ENCODE results near the gene RANBP17.

RANBP17 gene

DNA sequence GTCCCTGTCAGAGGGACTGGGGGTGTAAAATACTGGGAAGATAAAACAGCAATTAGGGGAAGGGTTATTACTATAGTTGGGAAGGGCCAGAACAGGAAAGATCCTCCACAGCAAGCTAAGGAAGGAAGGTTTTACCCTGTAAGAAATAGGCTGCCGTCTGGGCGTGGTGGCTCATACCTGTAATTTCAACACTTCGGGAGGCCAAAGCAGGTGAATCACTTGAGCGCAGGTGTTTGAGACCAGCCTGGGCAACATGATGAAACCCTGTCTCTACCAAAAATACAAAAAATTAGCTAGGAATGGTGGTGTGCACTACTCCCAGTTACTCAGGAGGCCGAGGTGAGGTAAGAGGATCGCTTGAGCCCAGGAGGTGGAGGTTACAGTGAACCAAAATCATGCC is 282.1 kb downstream of the RANBP17 start:
- no peaks in the 10 kb centered on the region for H3K9me3 ChIP-seq (ENCODE audit: control insufficient read depth in 2 of 2, low read length in 2 of 2)
- H3K27me3 ChIP-seq (ENCODE audit: control insufficient read depth in 1 of 2, insufficient read depth in 2 of 2, low read length in 2 of 2): no peaks in the 10 kb centered on the region
- H3K36me3 ChIP-seq (ENCODE audit: control insufficient read depth in 2 of 2, insufficient read depth in 2 of 2, low read length in 2 of 2): no peaks in the 10 kb centered on the region
- no peak overlapping the region for H3K9ac ChIP-seq (ENCODE audit: low read length in 2 of 2)
- H3K4me1 ChIP-seq (ENCODE audit: control insufficient read depth, insufficient read depth, low read length): no peaks in the 10 kb centered on the region
- H3K27ac ChIP-seq (ENCODE audit: low read length): no peak overlapping the region
- H3K4me3 ChIP-seq (ENCODE audit: low read length in 2 of 2): no peak overlapping the region

- no peak overlapping the region for H3K9ac ChIP-seq (ENCODE audit: low read length in 2 of 2)
- no peak overlapping the region for H3K4me3 ChIP-seq (ENCODE audit: low read length in 2 of 2)
- H3K27me3 ChIP-seq (ENCODE audit: control insufficient read depth in 1 of 2, insufficient read depth in 2 of 2, low read length in 2 of 2): no peaks in the 10 kb centered on the region
- no peaks in the 10 kb centered on the region for H3K36me3 ChIP-seq (ENCODE audit: control insufficient read depth in 2 of 2, insufficient read depth in 2 of 2, low read length in 2 of 2)
- no peak overlapping the region for H3K27ac ChIP-seq (ENCODE audit: low read length)
- H3K9me3 ChIP-seq (ENCODE audit: control insufficient read depth in 2 of 2, low read length in 2 of 2): no peaks in the 10 kb centered on the region
- no peaks in the 10 kb centered on the region for H3K4me1 ChIP-seq (ENCODE audit: control insufficient read depth, insufficient read depth, low read length)
Measured at GRCh38 chr5:171149333-171149732, 287.5 kb downstream of the RANBP17 start.

DNA sequence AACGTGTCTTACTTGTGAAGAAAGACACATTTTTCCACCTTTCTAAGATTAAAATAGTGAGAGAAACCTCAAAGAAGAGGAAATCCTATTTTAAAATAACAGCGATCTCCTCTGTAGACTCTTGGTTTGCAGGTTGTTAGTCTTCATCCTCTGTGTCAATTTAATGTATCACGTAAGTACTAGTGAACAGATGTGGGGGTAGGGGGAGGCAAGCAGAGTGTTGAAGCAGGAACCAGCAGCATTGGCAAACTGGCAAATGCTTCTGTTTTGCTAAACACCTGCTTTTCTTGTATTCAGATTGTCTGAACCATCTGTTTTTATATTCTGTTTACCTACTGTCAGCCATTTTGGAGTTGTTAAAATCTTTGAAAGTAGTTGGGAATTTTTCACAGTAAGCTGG is 288.0 kb downstream of the RANBP17 start:
- Histone ChIP-seq H3K4me1 (ENCODE audit: control insufficient read depth, insufficient read depth, low read length) (no peaks in the 10 kb centered on the region), H3K9me3 (ENCODE audit: control insufficient read depth in 2 of 2, low read length in 2 of 2) (no peaks in the 10 kb centered on the region), H3K36me3 (ENCODE audit: control insufficient read depth in 2 of 2, insufficient read depth in 2 of 2, low read length in 2 of 2) (no peaks in the 10 kb centered on the region), H3K27ac (ENCODE audit: low read length) (no peak overlapping the region), H3K4me3 (ENCODE audit: low read length in 2 of 2) (no peak overlapping the region), H3K27me3 (ENCODE audit: control insufficient read depth in 1 of 2, insufficient read depth in 2 of 2, low read length in 2 of 2) (no peaks in the 10 kb centered on the region), H3K9ac (ENCODE audit: low read length in 2 of 2) (no peak overlapping the region)

DNA sequence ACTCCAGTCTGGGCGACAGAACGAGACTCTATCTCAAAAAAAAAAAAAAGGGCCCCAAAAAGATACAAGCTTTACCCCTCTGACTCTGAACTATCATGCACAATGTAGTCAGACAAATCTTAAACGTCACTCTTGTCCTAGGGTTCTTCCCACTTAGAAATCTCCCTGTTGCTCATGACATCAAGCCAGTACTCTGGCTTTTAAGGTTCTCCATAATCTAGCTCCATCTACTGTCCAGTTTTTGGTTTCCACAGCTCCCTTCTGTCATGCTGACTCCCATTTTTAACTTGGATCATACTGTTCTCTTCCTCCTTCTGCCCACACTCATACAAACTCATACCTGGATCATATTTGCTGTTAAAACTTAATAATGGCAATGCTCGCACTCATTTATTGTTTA is 290.6 kb downstream of the RANBP17 start:
- Histone ChIP-seq H3K27me3 (ENCODE audit: control insufficient read depth in 1 of 2, insufficient read depth in 2 of 2, low read length in 2 of 2) (no peaks in the 10 kb centered on the region), H3K9me3 (ENCODE audit: control insufficient read depth in 2 of 2, low read length in 2 of 2) (no peaks in the 10 kb centered on the region), H3K36me3 (ENCODE audit: control insufficient read depth in 2 of 2, insufficient read depth in 2 of 2, low read length in 2 of 2) (no peaks in the 10 kb centered on the region), H3K9ac (ENCODE audit: low read length in 2 of 2) (no peak overlapping the region), H3K4me3 (ENCODE audit: low read length in 2 of 2) (no peak overlapping the region), H3K4me1 (ENCODE audit: control insufficient read depth, insufficient read depth, low read length) (no peaks in the 10 kb centered on the region), H3K27ac (ENCODE audit: low read length) (no peak overlapping the region)

- H3K4me3 ChIP-seq (ENCODE audit: low read length in 2 of 2): no peak overlapping the region
- H3K9ac ChIP-seq (ENCODE audit: low read length in 2 of 2): no peak overlapping the region
- H3K27me3 ChIP-seq (ENCODE audit: control insufficient read depth in 1 of 2, insufficient read depth in 2 of 2, low read length in 2 of 2): no peaks in the 10 kb centered on the region
- H3K4me1 ChIP-seq (ENCODE audit: control insufficient read depth, insufficient read depth, low read length): no peaks in the 10 kb centered on the region
- H3K9me3 ChIP-seq (ENCODE audit: control insufficient read depth in 2 of 2, low read length in 2 of 2): no peaks in the 10 kb centered on the region
- H3K27ac ChIP-seq (ENCODE audit: low read length): no peak overlapping the region
- no peaks in the 10 kb centered on the region for H3K36me3 ChIP-seq (ENCODE audit: control insufficient read depth in 2 of 2, insufficient read depth in 2 of 2, low read length in 2 of 2)
Measured at GRCh38 chr5:171155621-171156020, 293.8 kb downstream of the RANBP17 start.

GRCh38 chr5:171157276-171157675 is 295.5 kb downstream of the RANBP17 start:
- H3K9me3 ChIP-seq (ENCODE audit: control insufficient read depth in 2 of 2, low read length in 2 of 2): no peaks in the 10 kb centered on the region
- H3K4me3 ChIP-seq (ENCODE audit: low read length in 2 of 2): no peak overlapping the region
- H3K9ac ChIP-seq (ENCODE audit: low read length in 2 of 2): no peak overlapping the region
- no peaks in the 10 kb centered on the region for H3K27me3 ChIP-seq (ENCODE audit: control insufficient read depth in 1 of 2, insufficient read depth in 2 of 2, low read length in 2 of 2)
- H3K27ac ChIP-seq (ENCODE audit: low read length): no peak overlapping the region
- H3K4me1 ChIP-seq (ENCODE audit: control insufficient read depth, insufficient read depth, low read length): no peaks in the 10 kb centered on the region
- H3K36me3 ChIP-seq (ENCODE audit: control insufficient read depth in 2 of 2, insufficient read depth in 2 of 2, low read length in 2 of 2): no peaks in the 10 kb centered on the region

DNA sequence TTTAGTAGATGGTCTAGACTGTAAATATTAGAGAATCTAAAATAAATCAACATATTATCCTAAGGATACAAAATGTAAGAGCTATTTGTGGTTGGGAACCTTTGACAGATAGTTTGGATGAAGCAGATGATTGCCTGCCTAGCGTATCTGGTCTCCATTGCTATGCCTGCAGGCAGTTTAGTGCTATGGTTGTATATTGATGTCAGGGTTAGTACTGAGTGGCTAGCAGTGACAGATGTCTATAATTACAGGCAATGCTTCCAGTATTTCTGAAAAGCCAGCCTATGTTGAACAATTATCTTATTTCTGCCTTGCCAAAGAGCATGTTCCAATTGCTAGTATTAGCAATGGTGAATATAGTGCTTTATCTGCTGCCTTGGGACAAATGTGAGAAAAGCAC is 296.0 kb downstream of the RANBP17 start:
- H3K36me3 ChIP-seq (ENCODE audit: control insufficient read depth in 2 of 2, insufficient read depth in 2 of 2, low read length in 2 of 2): no peaks in the 10 kb centered on the region
- H3K4me3 ChIP-seq (ENCODE audit: low read length in 2 of 2): no peak overlapping the region
- no peak overlapping the region for H3K27ac ChIP-seq (ENCODE audit: low read length)
- H3K27me3 ChIP-seq (ENCODE audit: control insufficient read depth in 1 of 2, insufficient read depth in 2 of 2, low read length in 2 of 2): no peaks in the 10 kb centered on the region
- no peak overlapping the region for H3K9ac ChIP-seq (ENCODE audit: low read length in 2 of 2)
- H3K4me1 ChIP-seq (ENCODE audit: control insufficient read depth, insufficient read depth, low read length): no peaks in the 10 kb centered on the region
- no peaks in the 10 kb centered on the region for H3K9me3 ChIP-seq (ENCODE audit: control insufficient read depth in 2 of 2, low read length in 2 of 2)

- H3K9me3 ChIP-seq (ENCODE audit: control insufficient read depth in 2 of 2, low read length in 2 of 2): no peaks in the 10 kb centered on the region
- H3K4me3 ChIP-seq (ENCODE audit: low read length in 2 of 2): no peak overlapping the region
- no peaks in the 10 kb centered on the region for H3K27me3 ChIP-seq (ENCODE audit: control insufficient read depth in 1 of 2, insufficient read depth in 2 of 2, low read length in 2 of 2)
- H3K36me3 ChIP-seq (ENCODE audit: control insufficient read depth in 2 of 2, insufficient read depth in 2 of 2, low read length in 2 of 2): no peaks in the 10 kb centered on the region
- no peak overlapping the region for H3K9ac ChIP-seq (ENCODE audit: low read length in 2 of 2)
- no peaks in the 10 kb centered on the region for H3K4me1 ChIP-seq (ENCODE audit: control insufficient read depth, insufficient read depth, low read length)
- H3K27ac ChIP-seq (ENCODE audit: low read length): no peak overlapping the region
Measured at GRCh38 chr5:171158581-171158980, 296.8 kb downstream of the RANBP17 start.

DNA sequence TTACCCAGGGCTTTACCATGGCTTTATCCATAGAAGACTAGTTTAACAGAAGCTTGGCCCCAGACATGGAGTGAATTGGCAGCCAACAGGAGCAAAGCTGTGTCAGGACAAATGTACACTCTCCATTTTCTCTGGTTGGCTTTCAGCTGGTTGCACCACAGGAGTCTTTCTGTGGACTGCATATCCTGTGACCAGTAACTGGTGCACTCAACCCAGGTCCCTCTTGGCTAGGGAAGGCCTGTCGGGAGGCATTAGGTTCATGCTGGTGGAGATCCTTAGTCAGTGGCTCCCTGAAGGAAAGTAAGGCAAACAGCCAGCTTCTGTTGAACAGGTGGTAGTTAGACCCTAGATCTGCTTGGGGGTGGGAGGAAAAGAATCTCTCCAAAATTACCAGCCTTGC is 300.3 kb downstream of the RANBP17 start:
- H3K9ac ChIP-seq (ENCODE audit: low read length in 2 of 2): no peak overlapping the region
- no peaks in the 10 kb centered on the region for H3K4me1 ChIP-seq (ENCODE audit: control insufficient read depth, insufficient read depth, low read length)
- no peak overlapping the region for H3K27ac ChIP-seq (ENCODE audit: low read length)
- no peaks in the 10 kb centered on the region for H3K27me3 ChIP-seq (ENCODE audit: control insufficient read depth in 1 of 2, insufficient read depth in 2 of 2, low read length in 2 of 2)
- H3K9me3 ChIP-seq (ENCODE audit: control insufficient read depth in 2 of 2, low read length in 2 of 2): no peaks in the 10 kb centered on the region
- no peak overlapping the region for H3K4me3 ChIP-seq (ENCODE audit: low read length in 2 of 2)
- no peaks in the 10 kb centered on the region for H3K36me3 ChIP-seq (ENCODE audit: control insufficient read depth in 2 of 2, insufficient read depth in 2 of 2, low read length in 2 of 2)

DNA sequence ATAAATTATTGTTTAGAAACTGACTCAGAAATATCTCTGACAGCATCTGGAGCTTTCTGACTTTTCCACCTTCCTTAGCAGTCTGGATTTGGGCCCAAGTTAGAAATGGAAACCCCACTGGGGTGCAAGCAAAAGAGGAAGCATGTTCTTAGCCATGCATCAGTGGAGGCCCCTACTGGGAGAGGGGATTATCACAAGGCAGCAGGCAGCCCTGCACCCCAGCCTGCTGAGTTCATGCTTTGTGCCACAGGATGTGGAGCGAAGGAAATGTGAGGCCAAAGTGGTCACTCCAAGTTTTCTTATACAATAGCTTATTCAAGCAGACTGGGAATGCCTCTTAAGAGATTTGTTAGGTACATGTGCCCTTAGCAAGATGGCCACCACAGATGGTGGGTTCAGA is 300.8 kb downstream of the RANBP17 start:
- Histone ChIP-seq H3K27me3 (ENCODE audit: control insufficient read depth in 1 of 2, insufficient read depth in 2 of 2, low read length in 2 of 2) (no peaks in the 10 kb centered on the region), H3K9me3 (ENCODE audit: control insufficient read depth in 2 of 2, low read length in 2 of 2) (no peaks in the 10 kb centered on the region), H3K36me3 (ENCODE audit: control insufficient read depth in 2 of 2, insufficient read depth in 2 of 2, low read length in 2 of 2) (no peaks in the 10 kb centered on the region), H3K9ac (ENCODE audit: low read length in 2 of 2) (no peak overlapping the region), H3K4me3 (ENCODE audit: low read length in 2 of 2) (no peak overlapping the region), H3K27ac (ENCODE audit: low read length) (no peak overlapping the region), H3K4me1 (ENCODE audit: control insufficient read depth, insufficient read depth, low read length) (no peaks in the 10 kb centered on the region)

GRCh38 chr5:171166766-171167165 is 304.9 kb downstream of the RANBP17 start:
- H3K27me3 ChIP-seq (ENCODE audit: control insufficient read depth in 1 of 2, insufficient read depth in 2 of 2, low read length in 2 of 2): no peaks in the 10 kb centered on the region
- H3K4me1 ChIP-seq (ENCODE audit: control insufficient read depth, insufficient read depth, low read length): no peaks in the 10 kb centered on the region
- H3K9me3 ChIP-seq (ENCODE audit: control insufficient read depth in 2 of 2, low read length in 2 of 2): no peaks in the 10 kb centered on the region
- H3K4me3 ChIP-seq (ENCODE audit: low read length in 2 of 2): no peak overlapping the region
- no peaks in the 10 kb centered on the region for H3K36me3 ChIP-seq (ENCODE audit: control insufficient read depth in 2 of 2, insufficient read depth in 2 of 2, low read length in 2 of 2)
- H3K9ac ChIP-seq (ENCODE audit: low read length in 2 of 2): no peak overlapping the region
- H3K27ac ChIP-seq (ENCODE audit: low read length): no peak overlapping the region

DNA sequence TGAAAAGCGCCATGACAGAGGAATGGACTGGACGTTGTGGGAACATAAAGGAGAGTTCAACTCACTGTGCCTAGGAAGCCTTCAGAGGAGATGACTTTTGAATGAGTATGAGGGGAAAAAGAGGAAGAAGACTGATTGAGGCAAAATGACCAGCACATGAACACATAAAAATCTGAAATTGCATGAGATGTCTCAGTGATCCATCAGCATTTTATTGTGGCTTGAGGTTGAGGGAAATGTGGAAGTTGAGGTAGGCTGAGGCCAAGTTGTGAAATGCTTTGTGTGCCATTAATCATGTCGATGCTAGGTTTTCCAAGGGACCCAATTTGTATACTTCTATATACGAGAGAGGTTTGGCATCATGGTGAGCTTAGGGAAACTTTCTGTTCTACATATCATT is 306.4 kb downstream of the RANBP17 start:
- no peak overlapping the region for H3K4me3 ChIP-seq (ENCODE audit: low read length in 2 of 2)
- H3K27me3 ChIP-seq (ENCODE audit: control insufficient read depth in 1 of 2, insufficient read depth in 2 of 2, low read length in 2 of 2): no peaks in the 10 kb centered on the region
- H3K36me3 ChIP-seq (ENCODE audit: control insufficient read depth in 2 of 2, insufficient read depth in 2 of 2, low read length in 2 of 2): no peaks in the 10 kb centered on the region
- H3K4me1 ChIP-seq (ENCODE audit: control insufficient read depth, insufficient read depth, low read length): no peaks in the 10 kb centered on the region
- H3K27ac ChIP-seq (ENCODE audit: low read length): no peak overlapping the region
- H3K9me3 ChIP-seq (ENCODE audit: control insufficient read depth in 2 of 2, low read length in 2 of 2): no peaks in the 10 kb centered on the region
- no peak overlapping the region for H3K9ac ChIP-seq (ENCODE audit: low read length in 2 of 2)
